Measurements from ENCODE around the gene CD6. TPM values are rescaled to one million over a fixed set of nuclear protein-coding genes. Genes with fewer than 3 reads are reported as not detected.
A peak's percentile ranks its signal among the peaks of the same experiment; 100 is the strongest.
"Not testable (repeated sequence)": the region's sequence is repeated elsewhere in the genome, so short reads cannot be mapped to it uniquely, and the experiment has no call there.

The CD6 gene
- polyA plus RNA-seq, 1 donor: 1.3 TPM

GRCh38 chr11:61056571-61056970 lies 85.1 kb downstream of the CD6 start:
- Histone ChIP-seq H3K36me3 (ENCODE audit: control insufficient read depth, insufficient read depth, low read length) (no peaks in the 10 kb centered on the region), H3K4me3 (ENCODE audit: low read length) (no peak overlapping the region), H3K4me1 (ENCODE audit: control insufficient read depth, insufficient read depth, low read length) (no peaks in the 10 kb centered on the region), H3K27me3 (ENCODE audit: control insufficient read depth, insufficient read depth, low read length) (no peaks in the 10 kb centered on the region), H3K9me3 (ENCODE audit: control insufficient read depth, low read depth, low read length) (no peaks in the 10 kb centered on the region), H3K27ac (ENCODE audit: low read length) (no peak overlapping the region)
- peak in 1 of 2 donors; percentile 17 for DNase-seq
- WGBS (ENCODE audit: insufficient coverage, low lambda C conversion rate): no CpG with 5 or more reads among the region's 6 CpGs

GRCh38 chr11:61056981-61057380 lies 85.5 kb downstream of the CD6 start:
- no peaks in the 10 kb centered on the region for H3K36me3 ChIP-seq (ENCODE audit: control insufficient read depth, insufficient read depth, low read length)
- H3K27me3 ChIP-seq (ENCODE audit: control insufficient read depth, insufficient read depth, low read length): no peaks in the 10 kb centered on the region
- no peak overlapping the region for H3K27ac ChIP-seq (ENCODE audit: low read length)
- H3K4me3 ChIP-seq (ENCODE audit: low read length): no peak overlapping the region
- H3K9me3 ChIP-seq (ENCODE audit: control insufficient read depth, low read depth, low read length): no peaks in the 10 kb centered on the region
- no CpG with 5 or more reads among the region's 7 CpGs for WGBS (ENCODE audit: insufficient coverage, low lambda C conversion rate)
- no peaks in the 10 kb centered on the region for H3K4me1 ChIP-seq (ENCODE audit: control insufficient read depth, insufficient read depth, low read length)
- DNase-seq: no peak

GRCh38 chr11:61057615-61058014 lies 86.1 kb downstream of the CD6 start:
- DNase-seq: no peak
- WGBS (ENCODE audit: insufficient coverage, low lambda C conversion rate): no CpG with 5 or more reads among the region's 12 CpGs
- H3K36me3 ChIP-seq (ENCODE audit: control insufficient read depth, insufficient read depth, low read length): no peaks in the 10 kb centered on the region
- no peak overlapping the region for H3K27ac ChIP-seq (ENCODE audit: low read length)
- no peak overlapping the region for H3K4me3 ChIP-seq (ENCODE audit: low read length)
- H3K9me3 ChIP-seq (ENCODE audit: control insufficient read depth, low read depth, low read length): no peaks in the 10 kb centered on the region
- H3K27me3 ChIP-seq (ENCODE audit: control insufficient read depth, insufficient read depth, low read length): no peaks in the 10 kb centered on the region
- H3K4me1 ChIP-seq (ENCODE audit: control insufficient read depth, insufficient read depth, low read length): no peaks in the 10 kb centered on the region

- H3K4me3 ChIP-seq (ENCODE audit: low read length): no peak overlapping the region
- 96% methylated on average over 4 of the region's 14 CpGs for WGBS (ENCODE audit: insufficient coverage, low lambda C conversion rate)
Measured at GRCh38 chr11:61058583-61059259, 87.2 kb downstream of the CD6 start.

GRCh38 chr11:61059260-61059752 lies 87.8 kb downstream of the CD6 start:
- H3K27me3 ChIP-seq (ENCODE audit: control insufficient read depth, insufficient read depth, low read length): no peaks in the 10 kb centered on the region
- no peak overlapping the region for H3K4me3 ChIP-seq (ENCODE audit: low read length)
- no peaks in the 10 kb centered on the region for H3K36me3 ChIP-seq (ENCODE audit: control insufficient read depth, insufficient read depth, low read length)
- DNase-seq: no peak
- no CpG with 5 or more reads among the region's 8 CpGs for WGBS (ENCODE audit: insufficient coverage, low lambda C conversion rate)
- no peaks in the 10 kb centered on the region for H3K4me1 ChIP-seq (ENCODE audit: control insufficient read depth, insufficient read depth, low read length)
- H3K9me3 ChIP-seq (ENCODE audit: control insufficient read depth, low read depth, low read length): no peaks in the 10 kb centered on the region
- H3K27ac ChIP-seq (ENCODE audit: low read length): no peak overlapping the region

More at GRCh38 chr11:61058583-61059259, 87.2 kb downstream of the CD6 start:
- H3K27me3 ChIP-seq (ENCODE audit: control insufficient read depth, insufficient read depth, low read length): no peaks in the 10 kb centered on the region
- H3K4me1 ChIP-seq (ENCODE audit: control insufficient read depth, insufficient read depth, low read length): no peaks in the 10 kb centered on the region
- DNase-seq: no peak
- H3K9me3 ChIP-seq (ENCODE audit: control insufficient read depth, low read depth, low read length): no peaks in the 10 kb centered on the region
- no peak overlapping the region for H3K27ac ChIP-seq (ENCODE audit: low read length)
- no peaks in the 10 kb centered on the region for H3K36me3 ChIP-seq (ENCODE audit: control insufficient read depth, insufficient read depth, low read length)

- DNase-seq: no peak
- no peak overlapping the region for H3K4me3 ChIP-seq (ENCODE audit: low read length)
- WGBS (ENCODE audit: insufficient coverage, low lambda C conversion rate): 100% methylated on average over 2 of the region's 13 CpGs
Measured at GRCh38 chr11:61061081-61061826, 89.8 kb downstream of the CD6 start.

GRCh38 chr11:61062181-61062930 lies 90.9 kb downstream of the CD6 start:
- Histone ChIP-seq H3K36me3 (ENCODE audit: control insufficient read depth, insufficient read depth, low read length) (no peaks in the 10 kb centered on the region), H3K4me1 (ENCODE audit: control insufficient read depth, insufficient read depth, low read length) (no peaks in the 10 kb centered on the region), H3K9me3 (ENCODE audit: control insufficient read depth, low read depth, low read length) (no peaks in the 10 kb centered on the region), H3K27me3 (ENCODE audit: control insufficient read depth, insufficient read depth, low read length) (no peaks in the 10 kb centered on the region), H3K27ac (ENCODE audit: low read length) (no peak overlapping the region), H3K4me3 (ENCODE audit: low read length) (no peak overlapping the region)
- no peak for DNase-seq
- WGBS (ENCODE audit: insufficient coverage, low lambda C conversion rate): 100% methylated on average over 3 of the region's 9 CpGs

More at GRCh38 chr11:61061081-61061826, 89.8 kb downstream of the CD6 start:
- H3K4me1 ChIP-seq (ENCODE audit: control insufficient read depth, insufficient read depth, low read length): no peaks in the 10 kb centered on the region
- H3K27ac ChIP-seq (ENCODE audit: low read length): no peak overlapping the region
- H3K36me3 ChIP-seq (ENCODE audit: control insufficient read depth, insufficient read depth, low read length): no peaks in the 10 kb centered on the region
- H3K9me3 ChIP-seq (ENCODE audit: control insufficient read depth, low read depth, low read length): no peaks in the 10 kb centered on the region
- no peaks in the 10 kb centered on the region for H3K27me3 ChIP-seq (ENCODE audit: control insufficient read depth, insufficient read depth, low read length)

- H3K27me3 ChIP-seq (ENCODE audit: control insufficient read depth, insufficient read depth, low read length); H3K4me3 ChIP-seq (ENCODE audit: low read length); H3K36me3 ChIP-seq (ENCODE audit: control insufficient read depth, insufficient read depth, low read length); DNase-seq; H3K4me1 ChIP-seq (ENCODE audit: control insufficient read depth, insufficient read depth, low read length); H3K9me3 ChIP-seq (ENCODE audit: control insufficient read depth, low read depth, low read length); H3K27ac ChIP-seq (ENCODE audit: low read length): not testable (repeated sequence)
- no CpG with 5 or more reads among the region's 13 CpGs for WGBS (ENCODE audit: insufficient coverage, low lambda C conversion rate)
Measured at GRCh38 chr11:61065236-61065635, 93.8 kb downstream of the CD6 start.

GRCh38 chr11:61065955-61066638 lies 94.6 kb downstream of the CD6 start:
- H3K27ac ChIP-seq (ENCODE audit: low read length): no peak overlapping the region
- no CpG with 5 or more reads among the region's 19 CpGs for WGBS (ENCODE audit: insufficient coverage, low lambda C conversion rate)
- H3K36me3 ChIP-seq (ENCODE audit: control insufficient read depth, insufficient read depth, low read length): no peaks in the 10 kb centered on the region
- no peaks in the 10 kb centered on the region for H3K27me3 ChIP-seq (ENCODE audit: control insufficient read depth, insufficient read depth, low read length)
- H3K4me1 ChIP-seq (ENCODE audit: control insufficient read depth, insufficient read depth, low read length): peaks cover 4% of the 10 kb centered on the region
- H3K4me3 ChIP-seq (ENCODE audit: low read length): no peak overlapping the region
- DNase-seq: no peak
- no peaks in the 10 kb centered on the region for H3K9me3 ChIP-seq (ENCODE audit: control insufficient read depth, low read depth, low read length)

- no CpG with 5 or more reads among the region's 8 CpGs for WGBS (ENCODE audit: insufficient coverage, low lambda C conversion rate)
- no peak for DNase-seq
- H3K27me3 ChIP-seq (ENCODE audit: control insufficient read depth, insufficient read depth, low read length): no peaks in the 10 kb centered on the region
- peaks cover 9% of the 10 kb centered on the region for H3K4me1 ChIP-seq (ENCODE audit: control insufficient read depth, insufficient read depth, low read length)
- H3K27ac ChIP-seq (ENCODE audit: low read length): no peak overlapping the region
- H3K36me3 ChIP-seq (ENCODE audit: control insufficient read depth, insufficient read depth, low read length): no peaks in the 10 kb centered on the region
- no peaks in the 10 kb centered on the region for H3K9me3 ChIP-seq (ENCODE audit: control insufficient read depth, low read depth, low read length)
- no peak overlapping the region for H3K4me3 ChIP-seq (ENCODE audit: low read length)
Measured at GRCh38 chr11:61066645-61067044, 95.2 kb downstream of the CD6 start.
